GM21515 (cell line): ENCODE measurements around the gene ERCC6L2.

Experiments used
- ATAC-seq: cut with Tn5 transposase; IDR thresholded peaks from one replicate; pipeline ENCODE4 v1.9.1; 2021; ENCODE audit not compliant: unreplicated experiment

The ERCC6L2 gene

GRCh38 chr9:95971815-95972214 is 96.3 kb downstream of the ERCC6L2 start:
- ATAC-seq, result no peak

- no peak for ATAC-seq
Measured at GRCh38 chr9:95974389-95974788, 98.9 kb downstream of the ERCC6L2 start.

GRCh38 chr9:95977371-95977770 is 101.9 kb downstream of the ERCC6L2 start:
- ATAC-seq, result no peak

GRCh38 chr9:95978106-95978505 is 102.6 kb downstream of the ERCC6L2 start:
- ATAC-seq, result no peak

DNA sequence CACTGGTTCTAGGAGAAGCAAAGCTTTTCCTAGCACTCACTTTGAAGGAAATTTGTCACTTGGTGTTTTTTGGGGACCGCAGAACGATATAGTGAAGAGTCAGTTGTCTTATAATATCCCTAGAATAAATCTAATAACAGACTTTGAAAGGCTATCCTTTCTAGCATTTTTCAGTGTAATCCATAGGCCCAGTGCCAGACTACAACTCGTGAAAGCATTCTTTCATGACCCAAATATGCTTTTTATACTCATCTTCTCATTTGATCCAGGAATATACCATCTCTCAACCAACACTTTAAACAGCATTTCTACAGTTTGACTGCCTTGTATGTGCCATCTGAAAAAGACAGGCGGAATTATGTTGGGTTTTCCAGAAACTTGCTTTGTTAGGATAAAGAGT is 104.0 kb downstream of the ERCC6L2 start:
- no peak for ATAC-seq

GRCh38 chr9:95980262-95981125 is 105.0 kb downstream of the ERCC6L2 start:
- no peak for ATAC-seq

GRCh38 chr9:95981761-95982390 is 106.4 kb downstream of the ERCC6L2 start:
- no peak for ATAC-seq

GRCh38 chr9:95985440-95986055 is 110.1 kb downstream of the ERCC6L2 start:
- no peak for ATAC-seq

GRCh38 chr9:95989297-95989696 is 113.8 kb downstream of the ERCC6L2 start:
- no peak for ATAC-seq

- ATAC-seq, result no peak
Measured at GRCh38 chr9:95991326-95991725, 115.8 kb downstream of the ERCC6L2 start.

DNA sequence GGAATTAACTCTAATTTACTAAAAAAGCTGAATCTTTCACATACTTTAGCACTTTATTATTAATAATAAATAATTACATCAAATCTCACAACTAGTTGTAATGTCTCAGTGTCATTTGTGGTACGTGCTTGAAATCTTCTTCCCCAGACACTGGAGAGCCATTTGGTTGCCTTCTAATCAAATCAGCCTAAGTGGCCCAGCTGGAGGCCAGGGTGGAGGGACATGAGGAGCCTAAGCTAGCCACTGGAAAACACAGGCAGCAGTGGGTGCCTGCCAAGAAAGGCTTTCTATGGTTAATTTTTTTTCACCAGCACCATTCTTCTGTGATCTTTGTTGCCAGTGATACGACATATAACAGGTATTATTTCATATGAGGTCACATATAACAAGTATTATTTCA is 117.0 kb downstream of the ERCC6L2 start:
- no peak for ATAC-seq

DNA sequence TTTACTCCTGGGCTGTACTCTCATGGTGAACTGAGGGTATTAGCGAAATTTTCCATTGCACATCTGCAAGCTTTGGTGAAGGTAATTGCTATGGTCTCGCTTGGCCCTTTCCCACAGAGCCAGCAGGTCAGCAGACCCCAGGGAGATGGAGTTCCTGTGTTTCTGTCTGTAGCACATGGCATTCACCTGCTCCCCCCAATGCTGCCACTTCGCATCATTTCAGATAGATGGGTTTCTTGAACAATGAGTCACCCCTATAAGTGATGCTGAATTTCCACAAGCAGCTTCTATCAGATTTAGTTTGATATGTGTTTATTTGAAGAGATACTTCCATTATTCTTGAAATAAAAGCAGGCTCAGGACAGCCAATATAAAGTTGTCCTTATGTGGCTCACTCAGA is 117.8 kb downstream of the ERCC6L2 start:
- no peak for ATAC-seq

- no peak for ATAC-seq
Measured at GRCh38 chr9:95999390-95999789, 123.9 kb downstream of the ERCC6L2 start.

DNA sequence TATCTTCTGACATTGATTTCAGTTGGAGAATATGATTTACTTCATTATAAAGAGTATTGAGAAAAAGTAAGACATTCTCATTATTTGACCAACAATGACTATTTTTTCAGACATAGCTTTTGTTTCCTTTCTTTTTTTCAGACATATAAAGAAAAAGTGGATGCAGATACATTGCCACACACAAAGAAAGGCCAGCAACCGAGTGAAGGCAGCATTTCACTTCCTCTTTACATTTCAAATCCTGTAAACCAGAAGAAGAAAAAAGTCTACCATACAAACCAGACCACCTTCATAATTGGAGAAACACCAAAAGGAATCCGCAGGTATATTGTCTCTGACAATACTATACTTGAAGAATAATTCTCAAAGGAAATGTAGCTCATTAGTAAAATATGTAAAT is 128.9 kb downstream of the ERCC6L2 start:
- no peak for ATAC-seq

GRCh38 chr9:96006296-96006879 is 130.9 kb downstream of the ERCC6L2 start:
- no peak for ATAC-seq

DNA sequence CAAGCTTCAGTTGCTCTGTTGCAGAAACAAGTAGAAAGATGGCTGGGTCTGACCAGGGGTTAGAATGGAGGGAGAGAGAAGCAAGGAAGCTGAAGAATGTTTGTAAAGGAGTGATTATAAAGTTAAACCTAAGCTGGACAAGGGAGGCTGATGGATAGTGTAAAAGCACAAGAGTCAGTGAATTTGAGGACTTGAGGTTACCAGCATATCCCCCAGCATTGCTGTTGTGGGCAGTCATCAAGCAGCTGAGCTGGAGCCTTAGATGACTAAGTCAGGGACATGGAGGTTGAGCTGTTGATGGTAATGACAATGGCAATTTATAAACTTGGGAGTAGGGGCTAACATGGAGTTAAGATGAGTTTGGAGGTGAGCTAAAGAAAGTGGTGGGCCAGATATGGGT is 131.5 kb downstream of the ERCC6L2 start:
- ATAC-seq, result no peak

DNA sequence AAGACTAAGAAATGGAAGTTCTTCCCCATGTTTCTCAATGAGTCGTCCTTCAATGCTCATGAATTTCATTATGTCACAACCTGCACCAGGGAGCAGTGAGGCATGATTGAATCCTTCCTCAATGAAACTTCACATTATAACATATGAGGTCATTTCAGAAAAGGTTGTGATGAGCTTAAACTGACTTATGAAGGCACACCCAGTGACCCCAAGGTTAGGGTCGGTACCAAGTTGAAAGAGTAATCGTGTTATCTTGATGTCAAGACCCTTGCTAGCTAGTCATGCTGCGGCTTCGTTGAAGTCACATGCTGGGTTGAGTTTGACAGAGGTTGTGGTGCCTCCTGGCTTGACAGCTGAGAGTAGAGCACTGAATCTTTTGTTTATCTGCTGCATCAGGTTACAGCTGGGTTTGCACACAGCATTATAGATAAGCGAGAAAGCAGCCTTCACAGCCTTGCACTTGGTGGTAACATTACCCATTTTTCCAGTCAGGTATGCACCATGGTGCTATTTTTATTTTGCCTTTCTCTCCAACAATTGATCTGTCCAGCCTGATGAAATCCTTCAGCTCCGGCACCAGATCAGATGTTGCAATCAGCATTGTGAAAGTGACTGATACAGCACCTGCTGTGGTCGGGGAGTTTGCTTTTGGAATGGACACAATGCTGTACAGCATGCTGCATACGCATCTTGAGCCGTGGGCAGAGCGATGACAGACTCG is 133.2 kb downstream of the ERCC6L2 start:
- ATAC-seq, result no peak

DNA sequence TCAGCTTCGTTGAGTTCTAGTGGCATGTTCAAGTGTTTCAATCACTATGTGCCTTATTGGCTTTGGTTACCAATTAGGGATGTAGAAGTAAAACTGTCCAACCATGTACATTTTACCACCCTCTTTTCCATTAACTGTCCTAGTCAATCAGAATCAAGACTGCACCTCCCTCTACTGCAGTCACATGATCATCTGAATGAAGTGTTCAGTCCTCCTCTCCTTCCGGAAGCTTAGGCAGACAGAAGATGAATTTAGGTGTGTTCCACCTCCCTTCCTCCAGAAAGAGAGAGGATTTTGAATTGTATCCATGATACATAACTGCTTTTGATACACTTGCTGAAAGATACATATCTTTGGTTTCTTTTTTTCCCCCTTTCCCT is 133.7 kb downstream of the ERCC6L2 start:
- no peak for ATAC-seq

GRCh38 chr9:96009690-96010472 is 134.4 kb downstream of the ERCC6L2 start:
- ATAC-seq, result no peak

DNA sequence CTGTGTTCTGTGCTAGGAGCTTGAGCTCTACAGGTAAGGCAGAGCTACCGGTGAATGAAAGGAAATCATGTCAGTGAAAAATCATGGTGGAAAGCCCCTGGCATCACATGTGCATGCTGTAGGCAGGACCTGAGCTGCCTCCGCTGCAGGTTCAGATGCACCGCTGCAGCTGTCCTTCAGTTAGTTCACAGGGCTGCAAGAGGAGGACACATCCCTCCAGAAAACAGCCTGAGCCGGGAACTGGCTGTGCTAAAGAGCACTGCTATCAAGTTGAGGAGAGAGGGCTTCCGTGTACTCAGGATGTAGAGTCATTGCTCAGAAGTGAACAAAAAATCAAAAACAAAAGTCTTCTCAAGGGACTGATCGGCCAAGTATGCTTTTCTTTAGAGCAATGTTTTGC is 138.6 kb downstream of the ERCC6L2 start:
- no peak for ATAC-seq
